Measurements from ENCODE around the gene PAAF1. TPM values are rescaled to one million over a fixed set of nuclear protein-coding genes. Genes with fewer than 3 reads are reported as not detected.

The PAAF1 gene
- total and polyA plus RNA-seq, 11 donors: 3.9 to 18.4 (median 11.4) TPM

DNA sequence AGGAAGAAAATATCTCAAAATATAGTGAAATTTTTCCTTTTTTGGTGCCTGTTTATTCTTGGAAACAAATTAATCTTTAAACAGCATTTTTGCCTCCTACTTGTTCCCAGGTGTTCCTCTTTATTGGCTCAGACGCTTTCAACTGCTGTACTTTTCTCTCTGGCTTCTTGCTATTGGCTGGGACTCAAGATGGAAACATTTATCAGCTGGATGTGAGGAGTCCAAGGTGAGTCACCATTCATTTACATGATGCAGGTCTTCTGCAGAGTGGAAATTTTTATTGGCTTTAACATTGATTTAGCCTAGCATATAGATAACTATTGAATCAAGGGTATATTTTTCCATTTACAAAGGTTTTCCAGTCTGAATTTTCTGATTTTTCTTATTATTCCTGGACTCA lies 39.6 kb downstream of the PAAF1 start:
- Histone ChIP-seq H3K36me3 (peaks cover 3 to 100% (median 99%) of the 10 kb centered on the region in 9 donors), H3K27ac (no peak overlapping the region), H3K4me1 (peaks cover 0 to 7% (median 0%) of the 10 kb centered on the region in 12 donors), H3K9me3 (no peaks in the 10 kb centered on the region), H3K27me3 (no peaks in the 10 kb centered on the region), H3K4me3 (no peak overlapping the region)
- TF ChIP-seq, protein P1, sequence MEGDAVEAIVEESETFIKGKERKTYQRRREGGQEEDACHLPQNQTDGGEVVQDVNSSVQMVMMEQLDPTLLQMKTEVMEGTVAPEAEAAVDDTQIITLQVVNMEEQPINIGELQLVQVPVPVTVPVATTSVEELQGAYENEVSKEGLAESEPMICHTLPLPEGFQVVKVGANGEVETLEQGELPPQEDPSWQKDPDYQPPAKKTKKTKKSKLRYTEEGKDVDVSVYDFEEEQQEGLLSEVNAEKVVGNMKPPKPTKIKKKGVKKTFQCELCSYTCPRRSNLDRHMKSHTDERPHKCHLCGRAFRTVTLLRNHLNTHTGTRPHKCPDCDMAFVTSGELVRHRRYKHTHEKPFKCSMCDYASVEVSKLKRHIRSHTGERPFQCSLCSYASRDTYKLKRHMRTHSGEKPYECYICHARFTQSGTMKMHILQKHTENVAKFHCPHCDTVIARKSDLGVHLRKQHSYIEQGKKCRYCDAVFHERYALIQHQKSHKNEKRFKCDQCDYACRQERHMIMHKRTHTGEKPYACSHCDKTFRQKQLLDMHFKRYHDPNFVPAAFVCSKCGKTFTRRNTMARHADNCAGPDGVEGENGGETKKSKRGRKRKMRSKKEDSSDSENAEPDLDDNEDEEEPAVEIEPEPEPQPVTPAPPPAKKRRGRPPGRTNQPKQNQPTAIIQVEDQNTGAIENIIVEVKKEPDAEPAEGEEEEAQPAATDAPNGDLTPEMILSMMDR (IDR thresholded peaks at IDR 0.05): no peak
- no peak for TF ChIP-seq POLR2A (IDR thresholded peaks at IDR 0.05)
- ATAC-seq (no peak), DNase-seq (no peak)
- WGBS, 4 donors: 77 to 90% (median 84%) methylated on average over 1 of the region's 1 CpG
- intact Hi-C loops (cut with DNase I): no loop called here

DNA sequence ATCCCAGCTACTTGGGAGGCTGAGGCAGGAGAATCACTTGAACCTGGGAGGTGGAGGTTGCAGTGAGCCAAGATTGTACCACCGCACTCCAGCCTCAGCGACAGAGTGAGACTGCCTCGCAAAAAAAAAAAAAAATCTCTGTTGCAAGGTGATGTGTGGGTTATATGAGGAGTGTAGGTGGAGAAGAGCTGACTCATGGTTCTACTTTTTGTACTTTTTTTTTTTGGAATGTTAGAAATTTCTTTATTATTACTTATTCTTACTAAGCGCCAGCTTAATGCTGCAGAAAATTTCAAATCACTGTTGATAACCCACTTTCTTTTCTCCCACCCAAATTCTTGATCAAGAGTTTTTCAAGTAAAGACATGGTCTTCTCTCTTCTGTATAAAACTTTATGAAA lies 44.4 kb downstream of the PAAF1 start:
- ATAC-seq (no peak), DNase-seq (no peak)
- no peak for TF ChIP-seq POLR2A (IDR thresholded peaks at IDR 0.05)
- TF ChIP-seq, protein P1 (IDR thresholded peaks at IDR 0.05): no peak
- WGBS, 4 donors: 97 to 99% (median 98%) methylated on average over 4 of the region's 4 CpGs
- intact Hi-C loops (cut with DNase I): no loop called here
- no peak overlapping the region for H3K4me3 ChIP-seq
- H3K27ac ChIP-seq: no peak overlapping the region
- peaks cover 3 to 100% (median 91%) of the 10 kb centered on the region in 9 donors for H3K36me3 ChIP-seq
- no peaks in the 10 kb centered on the region for H3K9me3 ChIP-seq
- H3K4me1 ChIP-seq: peaks cover 0 to 7% (median 0%) of the 10 kb centered on the region in 12 donors
- H3K27me3 ChIP-seq: no peaks in the 10 kb centered on the region

DNA sequence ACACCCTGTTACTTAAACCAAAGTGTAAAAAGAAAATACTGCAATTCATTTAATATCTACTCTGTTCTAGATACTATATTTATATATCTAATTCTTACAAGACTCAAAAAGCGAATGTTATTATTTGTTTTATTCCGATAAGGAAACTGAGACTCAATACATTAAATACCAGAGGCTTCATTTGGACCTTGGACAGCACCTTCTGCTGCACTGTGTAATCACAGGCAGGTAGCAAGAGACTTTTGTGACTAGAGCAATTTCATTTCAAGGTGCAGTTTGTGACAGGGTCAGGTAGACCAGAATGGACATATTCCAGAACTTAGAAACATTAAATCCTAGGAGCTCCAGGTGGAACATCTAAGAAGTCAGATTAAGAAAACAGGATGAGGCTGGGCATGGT lies 52.6 kb downstream of the PAAF1 start:
- DNase-seq (no peak), ATAC-seq (no peak)
- Histone ChIP-seq H3K27ac (no peak overlapping the region), H3K36me3 (peaks cover 0 to 97% (median 80%) of the 10 kb centered on the region in 9 donors), H3K4me3 (no peak overlapping the region), H3K9me3 (no peaks in the 10 kb centered on the region), H3K27me3 (no peaks in the 10 kb centered on the region), H3K4me1 (no peaks in the 10 kb centered on the region)
- no peak for TF ChIP-seq POLR2A (IDR thresholded peaks at IDR 0.05)
- TF ChIP-seq, protein P1 (IDR thresholded peaks at IDR 0.05): no peak
- intact Hi-C loops (cut with DNase I): no loop called here
- WGBS, 4 donors: 95 to 99% (median 99%) methylated on average over 2 of the region's 2 CpGs

DNA sequence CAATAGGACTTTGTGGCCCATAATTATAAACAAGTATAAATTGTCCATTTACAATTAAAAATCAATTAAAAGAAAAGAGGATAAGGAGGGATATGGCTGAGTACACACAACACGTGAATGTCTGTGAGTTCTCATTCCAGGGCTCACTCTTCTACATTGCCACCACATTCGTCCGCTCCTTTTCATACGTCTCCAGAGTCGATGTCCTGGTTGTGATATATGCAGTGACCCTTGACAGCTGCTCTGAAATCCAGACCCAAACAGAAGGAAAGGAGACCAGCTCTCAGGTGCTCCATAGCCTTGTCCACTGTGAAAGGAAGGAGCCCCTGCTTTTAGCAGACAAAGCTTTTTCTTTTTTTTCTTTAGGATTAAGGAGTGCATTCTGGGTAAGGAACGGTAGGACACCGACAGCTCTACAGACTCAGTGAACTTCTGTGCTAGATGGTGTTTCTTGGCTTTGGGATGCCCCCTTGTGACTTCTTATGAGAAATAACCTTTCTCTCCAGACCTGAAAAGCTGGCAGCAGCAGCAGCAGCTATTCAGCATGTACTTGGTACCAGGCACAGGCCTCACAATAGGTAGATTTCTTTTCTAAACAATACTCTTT lies 54.3 kb downstream of the PAAF1 start:
- intact Hi-C loops (cut with DNase I): no loop called here
- H3K4me1 ChIP-seq: no peaks in the 10 kb centered on the region
- H3K9me3 ChIP-seq: no peaks in the 10 kb centered on the region
- TF ChIP-seq, protein P1 (IDR thresholded peaks at IDR 0.05): peak in 7 of 12 donors; percentile 13 to 26 (median 22)
- TF ChIP-seq POLR2A (IDR thresholded peaks at IDR 0.05): no peak
- DNase-seq (peak in 1 of 5 donors; percentile 29), ATAC-seq (peak in 3 of 4 donors; percentile 38 to 63 (median 57))
- peaks cover 0 to 83% (median 64%) of the 10 kb centered on the region in 9 donors for H3K36me3 ChIP-seq
- no peak overlapping the region for H3K27ac ChIP-seq
- 60 to 70% (median 67%) methylated on average over 7 of the region's 7 CpGs for WGBS, 4 donors
- no peak overlapping the region for H3K4me3 ChIP-seq
- no peaks in the 10 kb centered on the region for H3K27me3 ChIP-seq
